H4 (cell line): ENCODE data around the gene KRT6A. TPM values are rescaled to one million over a fixed set of nuclear protein-coding genes. Genes with fewer than 3 reads are reported as not detected.

Experiments
- DNase-seq: peaks from one replicate; pipeline ENCODE4 v3.0.0-alpha.2; 2015; ENCODE audit warnings: low spot score
- total RNA-seq: library from RNA; depleted of rRNA; stranded (reverse); fragments of >200 nt; shearing (Covaris generic); gene quantifications from 2 replicates; pipeline ENCODE4 v1.2.3, GENCODE V29; 2014

The KRT6A gene
- total RNA-seq, 1 experiment from 2014 or later: not detected

DNA sequence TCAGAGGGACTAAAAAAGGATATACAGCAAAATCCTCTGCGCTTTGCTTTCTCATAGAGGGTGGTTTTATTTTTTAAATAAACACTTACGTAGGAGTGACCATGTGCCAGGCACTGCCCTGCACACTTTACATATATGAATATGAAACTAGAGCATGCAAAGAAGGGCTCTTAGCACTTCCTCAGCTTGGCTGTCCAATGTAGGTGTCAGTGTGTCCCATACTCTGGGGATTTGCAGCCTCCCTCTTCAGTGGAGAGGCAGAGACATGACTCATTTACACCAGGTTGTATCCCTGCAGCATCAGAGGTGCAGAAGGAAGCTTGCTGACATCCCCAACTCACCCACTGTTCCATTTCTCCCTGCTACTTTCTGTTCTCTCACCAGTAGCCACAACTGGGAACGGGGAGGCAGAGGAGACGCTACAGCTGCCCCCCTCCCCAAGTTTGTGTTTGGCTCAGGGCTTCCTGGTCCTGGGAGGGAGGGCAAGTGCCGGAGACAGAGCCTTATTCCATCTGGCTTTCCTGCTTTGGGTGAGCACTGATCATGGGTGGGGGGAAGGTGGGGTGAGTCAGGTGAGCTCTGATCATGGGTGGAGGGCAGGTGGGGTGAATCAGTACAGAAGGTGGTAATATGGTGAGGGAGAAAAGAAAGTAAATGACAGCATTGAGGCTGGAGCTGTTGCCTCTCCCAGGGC, 32.0 kb upstream of the KRT6A start:
- no peak for DNase-seq

DNA sequence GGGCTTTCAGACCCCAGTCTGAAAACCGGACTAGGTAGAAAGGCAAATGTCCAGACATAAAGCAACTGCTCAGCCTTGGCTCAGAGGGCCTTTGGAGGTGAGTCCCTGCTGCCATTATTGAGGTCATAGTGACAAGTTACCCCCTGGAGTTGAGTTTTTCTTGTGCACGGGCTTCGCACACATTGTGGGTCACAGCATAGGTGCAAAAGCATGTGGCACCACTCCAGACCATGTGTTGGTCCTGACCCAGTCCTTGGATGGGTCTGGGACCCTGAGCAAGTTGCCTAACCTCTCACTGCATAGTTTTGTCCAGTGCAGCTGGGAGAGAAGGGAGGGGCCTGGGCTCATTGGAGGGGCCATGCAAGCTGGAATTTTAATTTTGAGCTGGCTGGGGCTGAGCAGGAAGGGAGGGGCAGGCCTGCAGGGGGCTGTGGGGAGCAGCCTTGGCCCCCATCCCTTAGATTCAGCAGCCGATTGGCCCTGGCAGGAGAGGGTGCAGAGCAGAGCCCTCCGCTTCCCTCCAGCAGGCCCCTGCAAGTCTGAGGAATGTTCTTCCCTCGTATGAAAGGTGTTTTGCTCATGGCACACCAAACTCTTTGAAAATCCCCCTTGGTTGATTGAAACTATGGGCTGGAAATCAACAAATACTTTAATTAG, 31.3 kb upstream of the KRT6A start:
- no peak for DNase-seq

DNA sequence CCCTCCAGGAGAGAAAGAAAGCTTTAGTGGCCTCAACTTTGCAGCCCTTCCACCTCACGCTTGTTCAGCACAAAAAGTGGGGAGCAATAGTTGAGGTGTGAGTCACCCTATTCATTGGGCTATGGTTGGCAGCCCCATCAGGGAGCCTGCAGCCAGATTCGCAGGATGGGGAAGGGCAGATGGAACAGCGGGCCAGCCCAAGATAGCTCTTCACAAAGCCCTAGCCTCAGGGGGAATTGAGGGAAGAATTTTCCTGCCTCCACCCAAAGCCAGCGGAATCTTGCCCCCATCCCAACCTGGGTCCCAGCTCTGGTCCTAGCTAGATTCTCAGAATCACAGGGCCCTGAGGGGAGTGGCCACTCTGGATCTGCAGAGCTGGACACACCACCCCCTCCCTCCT, 30.8 kb upstream of the KRT6A start:
- no peak for DNase-seq

DNA sequence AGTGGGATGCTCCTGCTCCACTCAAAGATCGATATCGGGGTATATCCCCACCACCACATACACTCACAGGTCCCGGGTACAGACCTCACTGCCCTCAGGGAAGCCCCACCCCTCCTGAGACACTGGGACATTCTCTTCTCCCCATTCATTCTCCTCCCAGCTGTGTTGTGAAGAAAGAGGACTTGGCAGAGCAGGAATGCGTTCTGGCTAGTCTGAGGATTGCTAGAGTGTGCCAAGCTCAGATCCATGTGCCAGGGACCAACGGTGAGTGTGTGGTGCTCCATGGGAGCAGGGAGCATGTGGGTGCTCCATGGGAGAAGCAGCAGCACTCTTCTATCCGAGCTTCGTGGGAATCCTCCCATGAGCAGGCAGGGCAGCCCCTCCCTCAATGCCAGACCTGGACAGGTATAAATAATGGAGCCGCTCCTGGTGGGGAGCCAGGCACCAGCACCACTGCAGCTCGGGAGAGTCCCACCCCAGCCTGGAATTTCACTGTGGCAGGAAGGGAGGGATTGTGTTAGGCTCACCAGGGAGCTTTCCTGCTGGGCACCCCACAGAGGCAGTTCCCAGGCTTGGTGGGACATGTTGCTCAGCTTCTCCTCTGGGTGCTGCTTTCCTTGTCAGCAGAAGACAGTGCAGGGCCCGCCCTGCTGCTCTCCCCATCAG, 29.4 kb upstream of the KRT6A start:
- DNase-seq: no peak

DNA sequence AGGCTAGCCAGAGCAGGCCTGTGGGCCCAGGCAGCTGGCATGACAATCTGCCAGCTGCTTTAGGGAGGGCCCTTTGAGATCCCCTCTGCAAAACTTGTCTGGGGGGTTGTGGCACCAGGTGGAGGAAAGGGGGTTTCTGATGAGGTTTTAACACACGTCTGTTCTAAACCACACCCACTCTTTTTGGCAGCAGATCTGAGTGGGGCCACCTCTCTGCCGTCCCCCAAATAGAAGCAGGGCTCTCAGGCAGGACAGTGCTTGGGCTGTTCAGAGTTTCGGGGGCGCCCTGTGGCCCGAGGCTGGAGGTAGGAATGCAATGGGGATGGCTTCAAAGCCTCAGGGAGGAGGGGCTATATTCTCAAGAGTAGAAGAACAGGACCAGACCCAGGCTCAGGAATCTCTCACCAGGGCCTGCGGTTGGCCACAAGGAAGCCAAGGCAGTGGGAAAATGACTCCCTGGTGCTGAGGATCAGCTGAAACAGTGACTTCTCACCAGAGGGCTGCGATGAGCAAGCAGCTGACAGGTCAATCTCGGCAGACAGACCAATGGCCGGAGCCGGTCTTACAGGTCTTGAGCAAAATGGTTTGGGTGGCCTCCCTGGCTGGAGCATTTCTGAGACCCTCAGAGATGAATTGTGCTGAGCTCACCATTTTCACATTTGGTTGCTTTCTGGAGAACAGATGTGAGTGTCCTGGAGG, 28.7 kb upstream of the KRT6A start:
- DNase-seq: peak; percentile 29

DNA sequence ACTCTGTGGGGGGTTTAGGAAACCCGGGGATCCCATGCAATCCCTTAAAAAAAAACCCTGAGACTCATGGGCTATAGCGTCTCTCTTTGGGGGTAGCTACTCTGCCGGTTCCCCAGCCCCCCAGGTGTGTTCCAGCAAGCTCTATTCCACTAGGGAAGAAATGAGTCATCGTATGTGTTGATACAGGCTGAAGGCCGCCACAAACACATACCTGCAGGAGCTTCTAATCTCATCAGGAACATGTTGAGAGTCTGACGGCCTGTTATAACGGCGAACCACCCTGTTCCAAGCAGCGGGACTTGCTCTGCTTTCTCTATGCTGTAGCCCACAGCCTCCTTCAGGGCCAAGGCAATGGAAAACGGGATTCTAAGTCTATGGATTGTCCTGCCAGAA, 28.1 kb upstream of the KRT6A start:
- peak; percentile 65 for DNase-seq

DNA sequence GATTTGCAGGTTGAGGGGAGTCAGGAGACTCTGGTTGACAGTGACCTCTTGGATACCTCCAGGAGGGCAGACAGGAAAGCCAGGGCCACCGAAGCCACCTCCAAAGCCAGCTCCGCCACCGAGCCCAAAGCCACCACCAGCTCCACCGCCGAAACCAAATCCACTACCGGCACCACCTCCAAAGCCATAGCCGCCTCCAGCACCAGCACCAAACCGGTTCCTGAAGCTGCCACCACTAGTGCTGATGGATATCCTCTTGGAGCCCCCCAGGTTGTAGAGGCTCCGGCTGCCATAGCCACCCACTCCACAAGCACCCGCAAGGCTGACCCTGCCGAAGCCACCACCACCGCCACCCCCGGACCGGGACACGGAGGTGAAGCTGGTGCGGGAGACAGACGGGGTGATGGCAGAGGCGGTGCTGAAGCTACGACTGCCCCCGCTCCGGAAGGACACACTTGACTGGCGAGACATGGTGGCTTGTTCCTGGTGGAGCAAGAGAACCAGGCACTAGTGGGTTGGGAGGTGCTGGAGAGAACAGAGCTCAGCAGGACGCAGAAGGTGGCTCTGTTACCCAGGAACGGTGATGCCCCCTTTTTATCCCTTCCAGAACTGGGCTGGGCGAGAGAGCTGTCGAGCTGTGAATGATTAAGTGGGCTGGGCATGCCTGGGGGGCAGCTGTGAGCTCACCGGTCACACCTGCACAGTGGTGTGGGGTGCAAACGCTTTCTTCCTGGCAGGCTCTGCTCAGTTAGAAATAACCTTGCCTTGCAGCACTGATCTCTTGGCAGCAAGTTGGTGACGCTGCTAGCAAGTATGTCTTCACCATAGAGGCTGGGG, 27.0 kb upstream of the KRT6A start, which contains the start of gene KRT5:
TSS of gene KRT5 (minus strand) at position 569 of the 837 bp plus-strand sequence. CDS start at position 471, 98 bp downstream.
- no peak for DNase-seq

DNA sequence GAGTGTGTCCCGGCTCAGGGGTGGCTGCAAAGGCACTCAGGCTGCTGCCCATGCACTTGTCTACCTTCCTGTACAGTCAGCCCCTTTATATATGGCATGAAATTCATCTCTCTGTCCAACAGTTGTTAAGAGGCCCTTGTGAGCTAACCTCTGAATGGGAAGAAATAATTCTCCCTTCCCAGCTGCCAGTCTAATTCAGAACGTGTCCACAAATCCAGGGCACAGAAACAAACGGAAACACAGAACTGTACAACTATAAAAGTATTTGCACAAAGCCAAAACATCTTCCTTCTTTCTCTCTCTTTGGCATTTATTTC, 26.3 kb upstream of the KRT6A start:
- no peak for DNase-seq

DNA sequence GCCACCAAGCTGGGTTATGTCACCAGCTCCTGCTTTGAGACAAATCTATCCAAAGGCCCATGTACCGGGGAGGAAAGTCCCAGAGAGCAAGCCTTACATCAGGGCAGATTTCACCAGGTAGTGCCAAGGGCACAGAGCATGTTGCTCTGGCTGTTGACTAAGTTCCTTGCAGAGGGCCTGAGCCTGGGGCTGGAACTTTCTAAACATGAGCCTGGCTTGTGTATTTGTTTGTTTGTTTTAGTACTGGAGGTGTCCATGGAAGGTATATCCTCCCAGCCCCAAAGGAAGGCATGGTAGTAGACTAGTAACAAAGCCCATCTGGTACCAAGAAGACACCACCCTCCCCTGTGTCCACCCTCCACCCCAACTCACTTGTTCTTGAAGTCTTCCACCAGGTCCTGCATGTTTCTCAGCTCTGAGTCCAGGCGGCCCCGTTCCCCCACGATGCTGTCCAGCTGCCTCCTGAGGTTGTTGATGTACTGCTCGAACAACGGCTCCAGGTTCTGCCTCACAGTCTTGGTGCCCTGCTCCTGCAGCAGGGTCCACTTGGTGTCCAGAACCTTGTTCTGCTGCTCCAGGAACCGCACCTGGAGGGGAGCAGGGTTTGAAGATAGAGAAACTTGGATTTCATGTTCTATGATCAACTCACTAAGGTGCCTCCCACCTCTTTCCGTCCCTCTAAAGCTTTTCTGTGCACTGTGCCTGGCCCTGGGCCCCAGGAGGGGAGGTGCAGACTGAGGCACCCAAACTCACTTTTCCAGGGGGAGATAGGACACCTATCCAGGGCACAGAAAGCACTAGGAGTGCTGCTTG, 25.7 kb upstream of the KRT6A start:
- no peak for DNase-seq

DNA sequence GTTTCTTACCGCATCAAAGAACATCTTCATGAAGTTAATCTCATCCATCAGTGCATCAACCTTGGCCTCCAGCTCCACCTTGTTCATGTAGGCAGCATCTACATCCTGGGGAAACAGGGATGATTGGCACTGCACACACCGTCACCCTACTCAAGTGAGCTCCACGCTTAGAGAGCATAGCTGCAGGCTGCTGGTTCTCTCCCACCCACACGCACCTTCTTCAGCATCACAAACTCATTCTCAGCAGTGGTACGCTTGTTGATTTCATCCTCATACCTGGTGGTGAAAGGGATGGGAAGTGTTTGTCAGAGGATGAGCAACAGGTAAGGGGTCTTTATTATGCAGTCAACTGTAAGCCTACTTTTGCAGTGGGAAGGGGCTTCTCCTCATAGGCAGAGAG, 24.8 kb upstream of the KRT6A start:
- no peak for DNase-seq

DNA sequence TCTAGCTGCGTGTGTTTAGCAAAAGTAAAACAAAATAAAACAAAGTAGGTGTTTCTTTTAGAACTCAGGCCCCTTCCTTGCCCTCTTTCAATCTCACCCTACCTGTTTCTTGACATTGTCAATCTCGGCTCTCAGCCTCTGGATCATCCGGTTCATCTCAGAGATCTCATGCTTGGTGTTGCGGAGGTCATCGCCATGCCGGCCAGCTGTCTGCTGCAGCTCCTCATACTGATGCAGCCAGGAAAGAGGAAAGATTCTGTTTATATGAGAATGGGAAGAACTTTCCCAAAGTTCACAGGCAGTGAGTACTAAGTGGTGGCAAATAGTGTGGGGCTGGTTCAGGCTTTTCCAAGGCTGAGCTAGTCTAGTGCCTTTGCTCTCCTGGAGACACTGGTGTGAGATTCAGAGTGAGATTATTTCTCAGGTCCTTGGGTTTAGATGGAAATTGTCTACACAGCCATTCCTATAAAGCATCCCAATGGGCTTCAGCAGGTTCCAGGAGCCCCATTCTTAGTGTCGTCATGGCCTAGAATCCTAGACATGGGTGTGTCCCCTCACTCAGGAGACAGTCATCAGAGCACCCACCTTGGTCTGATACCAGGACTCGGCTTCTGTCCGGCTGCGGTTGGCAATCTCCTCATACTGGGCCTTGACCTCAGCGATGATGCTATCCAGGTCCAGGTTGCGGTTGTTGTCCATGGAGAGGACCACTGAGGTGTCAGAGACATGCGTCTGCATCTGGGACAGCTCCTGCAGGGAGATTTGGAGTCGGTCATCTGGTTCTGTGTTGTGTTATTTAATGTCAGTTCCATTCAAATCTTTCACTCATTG, 24.2 kb upstream of the KRT6A start:
- no peak for DNase-seq

DNA sequence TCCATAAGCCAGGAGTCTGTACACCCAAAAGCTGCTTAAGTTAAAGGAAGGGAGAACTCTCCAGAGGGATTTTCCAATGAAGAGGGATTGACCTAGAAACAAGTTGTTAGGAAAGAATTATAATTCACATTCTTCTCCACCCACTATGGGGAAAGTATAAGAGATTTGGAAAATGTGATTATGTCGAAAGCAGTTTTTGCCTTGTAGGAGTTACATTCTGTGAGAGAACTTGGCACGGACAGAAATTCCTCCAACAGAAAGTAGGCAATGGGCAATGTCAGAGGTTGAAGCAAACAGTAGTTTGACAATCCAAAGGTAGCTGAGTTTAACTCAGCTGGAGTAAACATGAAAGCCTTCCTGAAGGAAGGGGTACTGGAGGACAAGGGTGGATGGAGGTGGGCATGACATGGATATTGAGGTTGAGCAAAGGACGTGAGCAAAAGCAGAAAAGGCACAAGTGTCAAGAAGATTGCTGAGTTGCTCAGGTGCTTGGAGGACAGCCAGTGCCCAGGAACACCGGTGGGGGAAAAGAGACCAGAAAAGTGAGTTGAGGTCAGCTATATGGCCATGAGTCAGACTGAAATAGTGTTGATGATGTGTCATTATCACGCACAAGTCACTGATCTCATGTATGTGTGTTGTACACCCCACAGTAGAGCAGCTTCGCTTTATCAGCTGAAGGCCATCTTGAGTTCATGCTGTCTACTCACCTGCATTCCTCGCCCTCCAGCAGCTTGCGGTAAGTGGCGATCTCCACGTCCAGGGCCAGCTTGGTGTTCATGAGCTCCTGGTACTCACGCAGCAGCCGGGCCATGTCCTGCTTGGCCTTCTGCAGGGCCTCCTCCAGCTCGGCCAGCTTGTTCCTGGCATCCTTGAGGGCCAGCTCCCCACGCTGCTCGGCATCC, 23.1 kb upstream of the KRT6A start:
- DNase-seq: no peak

DNA sequence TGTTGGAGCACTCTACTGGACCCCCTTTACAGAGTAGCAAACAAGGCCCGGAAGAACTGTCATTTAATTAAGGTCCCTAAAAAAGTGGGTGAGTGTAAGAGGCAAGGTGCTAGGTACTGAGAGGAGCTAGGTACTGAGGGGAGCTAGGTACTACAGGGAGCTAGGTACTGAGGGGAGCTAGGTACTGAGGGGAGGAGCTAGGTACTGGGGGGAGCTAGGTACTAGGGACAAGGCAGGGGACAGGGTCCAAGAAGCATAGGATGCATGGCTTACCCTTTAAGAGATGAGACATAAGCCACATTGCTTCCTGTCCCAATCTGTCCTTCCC, 22.2 kb upstream of the KRT6A start:
- DNase-seq: no peak

DNA sequence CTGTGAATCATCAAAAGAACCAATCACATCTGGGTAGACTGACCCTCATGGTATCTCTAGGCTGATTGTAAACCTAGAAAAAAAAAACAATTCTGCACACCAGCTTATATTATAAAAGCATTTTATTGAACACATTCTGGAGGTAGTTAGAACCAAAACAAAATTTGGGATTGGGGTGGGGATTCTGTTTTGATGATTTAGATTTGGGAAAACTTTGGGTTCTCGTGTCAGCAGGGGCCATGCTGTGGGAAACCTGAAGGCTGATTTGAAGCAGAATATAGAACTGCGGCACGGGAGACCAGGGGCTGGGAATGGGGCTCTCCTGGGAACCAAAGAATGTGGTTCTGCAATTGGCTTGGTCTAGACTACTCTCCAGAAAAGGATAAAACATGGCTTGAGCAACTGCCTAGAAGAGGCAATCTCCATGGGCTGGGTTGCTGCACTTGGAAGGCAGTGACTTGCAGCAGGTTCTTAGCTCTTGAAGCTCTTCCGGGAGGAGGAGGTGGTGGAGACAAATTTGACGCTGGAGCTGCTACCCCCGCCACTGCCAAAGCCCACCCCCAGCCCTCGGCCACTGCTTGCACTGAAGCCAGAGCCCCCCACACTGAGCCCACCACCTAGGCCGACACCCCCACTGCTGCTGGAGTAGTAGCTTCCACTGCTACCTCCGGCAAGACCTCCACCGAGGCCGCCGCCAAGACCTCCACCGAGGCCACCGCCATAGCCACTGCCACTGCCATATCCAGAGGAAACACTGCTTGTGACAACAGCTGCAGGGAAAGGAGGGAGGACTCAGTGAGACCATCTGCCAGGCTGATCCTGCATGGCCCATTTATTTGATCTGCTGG, 21.6 kb upstream of the KRT6A start:
- DNase-seq: no peak

DNA sequence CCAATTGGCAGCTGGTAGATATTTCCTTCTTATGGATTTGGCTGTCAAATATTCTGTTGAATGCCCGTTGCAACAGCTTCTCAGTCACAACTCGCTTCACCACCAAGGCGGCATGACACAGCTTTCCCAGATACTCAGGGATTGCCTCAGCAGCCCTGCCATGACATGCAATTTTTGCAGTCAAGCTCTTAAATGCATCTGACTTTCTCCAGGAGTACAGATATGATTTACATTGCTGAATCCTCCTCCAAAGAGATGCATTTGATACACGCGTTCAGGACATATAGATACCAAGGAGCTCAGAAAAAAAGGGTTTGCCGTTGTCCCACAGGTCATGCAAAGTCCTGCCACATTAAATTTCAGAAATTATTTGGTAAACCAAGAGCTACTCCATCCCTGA, 20.7 kb upstream of the KRT6A start:
- DNase-seq: no peak

DNA sequence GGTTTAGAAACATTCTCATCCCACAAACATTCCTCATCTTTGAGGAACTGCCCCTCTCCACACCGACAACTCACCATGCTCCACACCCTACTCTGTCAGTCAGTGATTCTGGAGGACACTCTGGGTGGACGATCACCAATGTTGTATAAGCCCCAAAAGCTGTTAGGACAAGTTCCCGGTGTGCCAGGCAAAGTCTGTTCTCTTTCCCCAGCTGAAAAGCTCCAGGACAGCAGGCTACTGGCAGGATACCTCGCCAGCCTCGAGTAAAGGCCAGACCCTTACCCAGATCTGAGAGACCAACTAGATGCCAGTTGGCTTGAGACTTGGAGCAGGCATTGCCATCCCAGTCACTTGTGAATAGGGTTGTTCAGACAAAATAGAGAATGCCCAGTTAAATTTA, 15.2 kb upstream of the KRT6A start:
- DNase-seq: no peak

DNA sequence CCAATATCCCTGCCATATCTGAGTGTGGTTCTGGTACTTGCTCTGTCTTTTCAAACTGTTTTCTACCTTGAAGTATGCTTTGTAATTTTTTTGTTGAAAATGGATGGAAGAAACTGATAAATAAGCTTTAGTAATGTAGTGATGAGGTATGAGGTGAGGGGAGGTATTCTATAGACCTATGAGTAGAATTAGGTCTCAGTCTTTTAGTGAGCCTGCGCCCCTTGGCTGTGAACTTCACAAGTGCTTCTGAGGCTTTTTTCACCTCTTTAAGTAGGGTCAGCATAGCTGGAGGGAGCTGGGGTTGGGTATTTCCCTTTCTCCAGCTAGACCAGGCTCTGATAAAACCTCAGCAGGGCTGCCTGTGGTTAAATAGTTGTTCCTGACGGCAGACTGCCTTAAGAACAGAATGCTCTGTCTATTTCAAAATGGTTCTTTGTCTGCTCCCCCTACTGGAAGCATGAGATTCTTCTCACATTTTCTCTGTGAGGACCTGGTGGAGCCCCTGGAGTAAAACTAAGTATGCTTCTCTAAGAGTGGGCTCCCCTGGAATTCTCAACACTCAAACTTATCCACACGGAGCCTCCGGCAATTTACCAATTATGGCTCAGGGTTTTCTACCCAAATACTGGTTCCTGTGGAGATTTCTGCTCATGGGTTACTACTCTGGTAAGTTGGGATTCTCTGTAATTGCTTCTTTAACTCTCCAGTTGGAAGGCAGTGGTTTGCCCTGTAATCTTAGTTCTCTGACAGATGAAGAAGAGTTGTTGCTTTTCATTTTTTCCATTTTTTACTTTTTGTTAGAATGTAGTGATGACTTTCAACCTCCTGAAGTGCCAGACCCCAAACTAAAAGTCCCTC, 14.0 kb upstream of the KRT6A start:
- DNase-seq: peak; percentile 67
